ENCODE measurements around the gene PI4KA.

Gene PI4KA

GRCh38 chr22:20765938-20766337 is 92.7 kb downstream of the PI4KA start:
- no peak for TF ChIP-seq CTCF (IDR thresholded peaks at IDR 0.05; ENCODE audit: insufficient read depth, low read depth, low read length, missing control alignments)
- DNase-seq (ENCODE audit: low read depth): no peak
- no peak overlapping the region for H3K4me3 ChIP-seq (ENCODE audit: low read depth, low read length)

- H3K4me3 ChIP-seq (ENCODE audit: low read depth, low read length): no peak overlapping the region
- no peak for TF ChIP-seq CTCF (IDR thresholded peaks at IDR 0.05; ENCODE audit: insufficient read depth, low read depth, low read length, missing control alignments)
- no peak for DNase-seq (ENCODE audit: low read depth)
Observed at GRCh38 chr22:20764729-20765128, 93.9 kb downstream of the PI4KA start.

DNA sequence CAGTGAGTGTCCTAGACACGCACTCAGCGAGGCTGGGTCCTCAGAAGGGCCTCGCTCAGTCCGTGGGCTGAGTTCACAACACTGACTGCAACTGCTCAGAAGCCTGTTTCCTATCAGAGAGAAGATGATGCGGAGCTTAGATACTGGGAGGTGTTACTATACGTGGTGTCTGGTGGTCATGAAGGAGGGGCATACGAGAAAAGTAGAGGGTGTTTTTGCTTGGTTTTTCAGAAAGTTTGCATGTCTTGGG is 94.2 kb downstream of the PI4KA start:
- TF ChIP-seq CTCF (IDR thresholded peaks at IDR 0.05; ENCODE audit: insufficient read depth, low read depth, low read length, missing control alignments): no peak
- DNase-seq (ENCODE audit: low read depth): no peak
- no peak overlapping the region for H3K4me3 ChIP-seq (ENCODE audit: low read depth, low read length)

DNA sequence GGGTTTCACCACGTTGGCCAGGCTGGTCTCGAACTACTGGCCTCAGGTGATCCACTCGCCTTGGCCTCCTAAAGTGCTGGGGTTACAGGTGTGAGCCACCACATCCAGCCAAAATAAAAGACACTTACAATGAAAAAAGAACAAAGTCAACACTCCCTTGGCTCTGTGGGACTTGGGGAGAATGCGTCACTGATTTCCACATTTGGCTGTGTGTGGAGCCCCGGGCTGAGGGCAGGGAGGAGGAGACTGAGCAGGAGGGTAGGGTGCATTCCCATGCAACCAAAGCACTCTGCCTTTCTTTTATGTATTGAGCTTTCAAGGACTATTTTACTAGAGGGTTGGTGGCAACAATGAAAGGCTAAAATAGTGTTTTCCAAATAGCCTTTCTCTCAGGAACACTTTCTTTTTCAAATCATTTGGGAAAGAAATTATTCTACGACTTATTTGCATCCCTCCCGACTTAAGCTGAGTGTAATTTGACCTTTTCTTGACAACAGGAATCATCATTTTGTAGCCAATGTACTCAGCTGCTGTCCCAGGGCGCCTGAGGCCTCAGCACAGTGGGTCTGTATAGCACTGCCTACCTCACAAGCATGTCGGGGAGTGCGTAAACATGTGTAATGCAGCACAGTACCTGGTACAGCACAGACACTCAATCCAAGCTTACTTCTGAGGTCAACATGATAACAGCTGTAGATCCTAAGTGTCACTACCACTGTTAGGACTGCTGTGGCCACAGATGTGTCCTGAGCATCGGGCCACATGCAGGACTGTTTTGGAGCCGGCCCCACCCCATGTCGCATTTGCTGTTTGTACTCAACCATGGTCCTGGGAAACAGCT is 94.8 kb downstream of the PI4KA start:
- no peak for TF ChIP-seq CTCF (IDR thresholded peaks at IDR 0.05; ENCODE audit: insufficient read depth, low read depth, low read length, missing control alignments)
- DNase-seq (ENCODE audit: low read depth): no peak
- no peak overlapping the region for H3K4me3 ChIP-seq (ENCODE audit: low read depth, low read length)

DNA sequence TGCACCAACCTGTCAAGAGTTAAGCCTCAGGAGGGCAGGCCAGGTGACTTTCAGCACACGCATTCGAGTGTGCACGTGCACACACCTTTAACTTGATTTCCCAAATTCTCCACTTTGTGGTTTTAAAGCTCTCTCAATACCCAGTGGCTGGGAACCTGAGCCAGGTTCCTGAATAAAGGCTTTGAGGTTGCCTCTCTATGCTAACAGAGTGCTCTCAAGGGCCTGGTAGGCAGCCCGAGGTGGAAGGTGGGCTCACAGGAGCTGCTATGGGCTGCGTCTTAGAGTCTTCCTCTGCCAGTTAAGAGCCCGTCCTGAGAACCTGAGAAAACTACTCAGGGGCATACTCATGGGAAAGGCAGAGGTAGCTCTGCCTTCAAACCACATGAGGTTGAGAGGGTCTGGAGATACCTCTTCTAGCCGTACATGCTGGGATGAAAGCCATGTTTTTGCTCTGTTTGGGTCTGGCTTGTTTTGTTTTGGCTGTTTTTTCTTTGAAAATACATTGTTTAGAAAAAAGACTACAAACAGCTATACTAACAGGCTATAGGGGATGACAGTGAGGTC is 96.3 kb downstream of the PI4KA start:
- H3K4me3 ChIP-seq (ENCODE audit: low read depth, low read length): no peak overlapping the region
- no peak for TF ChIP-seq CTCF (IDR thresholded peaks at IDR 0.05; ENCODE audit: insufficient read depth, low read depth, low read length, missing control alignments)
- no peak for DNase-seq (ENCODE audit: low read depth)

DNA sequence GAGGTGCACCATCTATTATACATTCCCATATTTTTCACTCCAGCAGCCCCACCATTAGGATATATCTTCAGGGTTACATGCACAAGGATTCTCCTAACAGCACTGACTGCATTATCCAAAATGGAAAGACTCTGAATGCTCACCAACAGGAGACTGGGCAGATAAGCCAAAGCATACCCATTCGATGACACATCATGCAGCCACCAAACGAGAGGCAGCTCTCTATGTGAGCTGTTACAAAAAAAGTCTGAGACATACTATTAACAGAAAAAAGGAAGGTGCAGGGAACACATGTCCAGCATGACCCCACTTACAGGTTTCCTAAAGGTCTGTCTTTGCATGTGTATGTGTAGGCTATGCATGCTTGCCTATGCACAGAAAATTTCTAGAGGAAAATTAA is 97.1 kb downstream of the PI4KA start:
- no peak overlapping the region for H3K4me3 ChIP-seq (ENCODE audit: low read depth, low read length)
- DNase-seq (ENCODE audit: low read depth): no peak
- TF ChIP-seq CTCF (IDR thresholded peaks at IDR 0.05; ENCODE audit: insufficient read depth, low read depth, low read length, missing control alignments): no peak

- TF ChIP-seq CTCF (IDR thresholded peaks at IDR 0.05; ENCODE audit: insufficient read depth, low read depth, low read length, missing control alignments): no peak
- no peak overlapping the region for H3K4me3 ChIP-seq (ENCODE audit: low read depth, low read length)
- DNase-seq (ENCODE audit: low read depth): no peak
Observed at GRCh38 chr22:20760084-20760483, 98.5 kb downstream of the PI4KA start.

Data from GM12865 (cell line).